Neural progenitor cell (in vitro differentiated cells): ENCODE measurements around the gene P2RX6. TPM values are rescaled to one million over a fixed set of nuclear protein-coding genes. Genes with fewer than 3 reads are reported as not detected.

Experiments used
- DNase-seq: peaks from one replicate; pipeline ENCODE4 v3.0.0-alpha.2; 2016; ENCODE audit warnings: low spot score
- H2AFZ ChIP-seq: fragments of 200-600 bp; sonication (generic); replicated peaks from 2 replicates; pipeline ENCODE4 v1.6.1; 2016; ENCODE audit warnings: antibody characterized with exemption
- H3F3A ChIP-seq: fragments of 200-600 bp; sonication (generic); 2 replicates; pipeline ENCODE4 v1.6.1; 2016; ENCODE audit warnings: antibody characterized with exemption, low read depth
- H3K27ac ChIP-seq: fragments of 200-600 bp; sonication (generic); 2 replicates; pipeline ENCODE4 v1.5.1; 2016; ENCODE audit warnings: mild to moderate bottlenecking
- H3K27me3 ChIP-seq: fragments of 200-600 bp; sonication (generic); 2 replicates; pipeline ENCODE4 v1.6.1; 2016; ENCODE audit warnings: mild to moderate bottlenecking, moderate library complexity
- H3K36me3 ChIP-seq: fragments of 200-600 bp; sonication (generic); 2 replicates; pipeline ENCODE4 v1.5.1; 2016
- H3K4me1 ChIP-seq: fragments of 200-600 bp; sonication (generic); 2 replicates; pipeline ENCODE4 v1.6.1; 2016; ENCODE audit warnings: mixed run types
- H3K4me2 ChIP-seq: fragments of 200-600 bp; sonication (generic); 2 replicates; pipeline ENCODE4 v1.6.1; 2016
- H3K4me3 ChIP-seq: fragments of 200-600 bp; sonication (generic); 2 replicates; pipeline ENCODE4 v1.5.1; 2016
- H3K79me2 ChIP-seq: fragments of 200-600 bp; sonication (generic); 2 replicates; pipeline ENCODE4 v1.6.1; 2016; ENCODE audit warnings: low read depth
- H3K9ac ChIP-seq: fragments of 200-600 bp; sonication (generic); 2 replicates; pipeline ENCODE4 v1.6.1; 2016
- H3K9me3 ChIP-seq: fragments of 200-600 bp; sonication (generic); 2 replicates; pipeline ENCODE4 v1.5.1; 2016; ENCODE audit warnings: low read depth
- H4K20me1 ChIP-seq: fragments of 200-600 bp; sonication (generic); 2 replicates; pipeline ENCODE4 v1.6.1; 2016; ENCODE audit warnings: low read depth
- H3K27ac Mint-ChIP-seq: 3 replicates; pipeline ENCODE4 v1.8.0; 2021; ENCODE audit warnings: mixed read lengths
- H3K27me3 Mint-ChIP-seq: 2 replicates; pipeline ENCODE4 v1.8.0; 2022; ENCODE audit warnings: low read depth, mild to moderate bottlenecking, inconsistent platforms, moderate library complexity, mixed read lengths; ENCODE audit not compliant: insufficient read depth
- H3K36me3 Mint-ChIP-seq: 3 replicates; pipeline ENCODE4 v1.8.0; 2021; ENCODE audit warnings: mixed read lengths
- H3K4me1 Mint-ChIP-seq: 3 replicates; pipeline ENCODE4 v1.8.0; 2021; ENCODE audit warnings: mixed read lengths
- H3K4me3 Mint-ChIP-seq: 3 replicates; pipeline ENCODE4 v1.8.0; 2021; ENCODE audit warnings: mild to moderate bottlenecking, moderate library complexity, mixed read lengths
- H3K9me3 Mint-ChIP-seq: 3 replicates; pipeline ENCODE4 v1.8.0; 2020; ENCODE audit warnings: mixed read lengths
- CTCF ChIP-seq: fragments of 200-600 bp; sonication (generic); IDR thresholded peaks from 2 replicates; pipeline ENCODE4 v1.5.1; 2017; ENCODE audit warnings: antibody characterized with exemption, mild to moderate bottlenecking
- EZH2 ChIP-seq: fragments of 200-600 bp; sonication (generic); IDR thresholded peaks from 2 replicates; pipeline ENCODE4 v1.6.1; 2017; ENCODE audit warnings: antibody characterized with exemption, mild to moderate bottlenecking, moderate library complexity
- EZH2phosphoT487 ChIP-seq: fragments of 200-600 bp; sonication (generic); IDR thresholded peaks from 2 replicates; pipeline ENCODE4 v1.6.1; 2017; ENCODE audit warnings: antibody characterized with exemption
- total RNA-seq: library from RNA; depleted of rRNA; stranded (reverse); fragments of >200 nt; gene quantifications from 2 replicates; pipeline ENCODE4 v1.2.3, GENCODE V29; 2015; ENCODE audit warnings: low replicate concordance

Gene P2RX6
- total RNA-seq, 1 donor from 2014 or later: 0.36 TPM

GRCh38 chr22:20975541-20976290 lies 39.2 kb upstream of the P2RX6 start:
- peaks cover 22% of the 10 kb centered on the region for H3K27me3 Mint-ChIP-seq
- H3K27ac Mint-ChIP-seq: no peak overlapping the region
- Histone ChIP-seq H3K4me3 (no peak overlapping the region), H2AFZ (no peak overlapping the region), H3K79me2 (peaks cover under 1% of the 10 kb centered on the region), H3K4me1 (peaks cover 42% of the 10 kb centered on the region), H3K27me3 (no peaks in the 10 kb centered on the region), H3K27ac (no peak overlapping the region), H3K36me3 (no peaks in the 10 kb centered on the region), H4K20me1 (peaks cover 8% of the 10 kb centered on the region), H3F3A (peaks cover 43% of the 10 kb centered on the region), H3K9ac (no peak overlapping the region), H3K9me3 (no peaks in the 10 kb centered on the region), H3K4me2 (no peak overlapping the region)
- peaks cover 27% of the 10 kb centered on the region for H3K4me1 Mint-ChIP-seq
- H3K4me3 Mint-ChIP-seq: no peak overlapping the region
- H3K9me3 Mint-ChIP-seq: no peaks in the 10 kb centered on the region
- DNase-seq: no peak
- H3K36me3 Mint-ChIP-seq: no peaks in the 10 kb centered on the region
- TF ChIP-seq CTCF (no peak), EZH2 (no peak), EZH2phosphoT487 (no peak)

- Histone ChIP-seq H3K4me1 (peaks cover 41% of the 10 kb centered on the region), H2AFZ (no peak overlapping the region), H3K36me3 (no peaks in the 10 kb centered on the region), H3K27ac (no peak overlapping the region), H3K9ac (no peak overlapping the region), H3K27me3 (no peaks in the 10 kb centered on the region), H3K79me2 (peaks cover 7% of the 10 kb centered on the region), H3K4me2 (no peak overlapping the region), H4K20me1 (peaks cover 5% of the 10 kb centered on the region), H3K4me3 (no peak overlapping the region), H3F3A (peaks cover 41% of the 10 kb centered on the region), H3K9me3 (no peaks in the 10 kb centered on the region)
- Mint-ChIP-seq H3K27me3 (peaks cover 22% of the 10 kb centered on the region), H3K9me3 (no peaks in the 10 kb centered on the region), H3K4me1 (peaks cover 25% of the 10 kb centered on the region), H3K36me3 (no peaks in the 10 kb centered on the region), H3K4me3 (no peak overlapping the region), H3K27ac (no peak overlapping the region)
- no peak for DNase-seq
- TF ChIP-seq EZH2phosphoT487 (no peak), EZH2 (no peak), CTCF (no peak)
These were observed 38.6 kb upstream of the P2RX6 start for GRCh38 chr22:20976291-20976877.

- no peaks in the 10 kb centered on the region for H3K36me3 Mint-ChIP-seq
- H3K79me2 ChIP-seq: peaks cover 9% of the 10 kb centered on the region
- TF ChIP-seq EZH2 (no peak), EZH2phosphoT487 (no peak), CTCF (no peak)
- no peaks in the 10 kb centered on the region for H3K27me3 ChIP-seq
- no peak overlapping the region for H3K27ac ChIP-seq
- no peak overlapping the region for H3K4me3 ChIP-seq
- H4K20me1 ChIP-seq: no peaks in the 10 kb centered on the region
- H2AFZ ChIP-seq: no peak overlapping the region
- H3K4me1 ChIP-seq: peaks cover 37% of the 10 kb centered on the region
- no peak for DNase-seq
- peaks cover 37% of the 10 kb centered on the region for H3F3A ChIP-seq
- H3K9me3 ChIP-seq: no peaks in the 10 kb centered on the region
- H3K4me3 Mint-ChIP-seq: no peak overlapping the region
- H3K9ac ChIP-seq: no peak overlapping the region
- peaks cover 18% of the 10 kb centered on the region for H3K27me3 Mint-ChIP-seq
- H3K4me2 ChIP-seq: no peak overlapping the region
- no peaks in the 10 kb centered on the region for H3K36me3 ChIP-seq
- H3K9me3 Mint-ChIP-seq: no peaks in the 10 kb centered on the region
- H3K4me1 Mint-ChIP-seq: peaks cover 22% of the 10 kb centered on the region
- H3K27ac Mint-ChIP-seq: no peak overlapping the region
These were observed 37.9 kb upstream of the P2RX6 start for GRCh38 chr22:20977019-20977418.
